NCI-H2029 treated with DMSO at 0.1 percent for 48 hours (cell line): ENCODE data around the gene ABCB1.
"Not testable (repeated sequence)": the region's sequence is repeated elsewhere in the genome, so short reads cannot be mapped to it uniquely, and the experiment has no call there.

Experiments used
- DNase-seq: peaks from one replicate; lab custom pipeline; 2025; lab: John Stamatoyannopoulos, UW

Gene ABCB1

GRCh38 chr7:87575521-87575920 is 25.2 kb downstream of the ABCB1 start:
- DNase-seq, result no peak

- DNase-seq, result no peak
Observed at GRCh38 chr7:87574630-87575029, 26.1 kb downstream of the ABCB1 start.

- DNase-seq, result not testable (repeated sequence)
Observed at GRCh38 chr7:87572513-87572912, 28.2 kb downstream of the ABCB1 start.

DNA sequence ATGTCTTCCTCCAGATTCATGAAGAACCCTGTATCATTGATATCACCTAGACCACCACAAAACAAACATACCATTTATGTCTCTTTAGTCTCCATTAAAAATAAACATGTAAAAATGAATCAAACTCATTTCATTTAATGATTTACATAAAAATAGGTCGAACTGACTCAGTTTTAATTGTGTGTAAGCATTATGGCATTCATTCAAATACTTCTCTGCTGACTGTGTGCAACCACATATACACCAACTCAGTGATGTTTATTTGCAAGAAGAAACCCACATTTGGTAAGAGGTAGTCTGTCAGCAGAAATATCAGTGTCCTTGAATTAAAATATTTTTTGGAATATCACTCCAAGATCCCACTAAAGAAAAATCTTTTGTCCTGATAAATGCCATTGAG is 30.5 kb downstream of the ABCB1 start:
- DNase-seq, result no peak

- DNase-seq, result no peak
Observed at GRCh38 chr7:87567052-87567451, 33.6 kb downstream of the ABCB1 start.

DNA sequence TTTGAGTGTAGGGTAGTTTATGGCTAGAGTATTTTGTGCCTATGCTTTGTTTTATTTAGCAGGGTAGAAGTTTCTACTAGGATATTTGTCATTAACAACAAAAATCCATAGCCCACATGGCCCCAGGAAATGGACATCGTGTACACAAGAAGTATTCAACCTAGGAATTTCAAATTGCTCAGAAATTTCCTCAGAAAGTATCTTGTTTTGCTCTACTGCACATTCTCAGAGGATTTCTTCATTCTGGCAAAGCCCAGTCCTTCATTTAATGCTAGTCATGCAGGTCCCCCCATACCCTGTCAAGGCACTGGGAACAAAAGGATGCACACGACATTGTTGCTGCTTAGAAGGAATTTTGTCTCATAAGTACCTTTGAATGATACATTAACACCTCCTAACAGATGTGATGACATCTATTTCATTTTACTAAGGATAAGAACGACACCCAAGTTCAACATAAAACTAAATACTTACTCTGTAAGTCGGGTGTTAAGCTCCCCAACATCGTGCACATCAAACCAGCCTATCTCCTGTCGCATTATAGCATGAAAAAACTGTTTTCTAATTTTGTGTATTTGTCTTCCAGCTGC is 34.3 kb downstream of the ABCB1 start:
- no peak for DNase-seq

- no peak for DNase-seq
Observed at GRCh38 chr7:87565877-87566276, 34.8 kb downstream of the ABCB1 start.

DNA sequence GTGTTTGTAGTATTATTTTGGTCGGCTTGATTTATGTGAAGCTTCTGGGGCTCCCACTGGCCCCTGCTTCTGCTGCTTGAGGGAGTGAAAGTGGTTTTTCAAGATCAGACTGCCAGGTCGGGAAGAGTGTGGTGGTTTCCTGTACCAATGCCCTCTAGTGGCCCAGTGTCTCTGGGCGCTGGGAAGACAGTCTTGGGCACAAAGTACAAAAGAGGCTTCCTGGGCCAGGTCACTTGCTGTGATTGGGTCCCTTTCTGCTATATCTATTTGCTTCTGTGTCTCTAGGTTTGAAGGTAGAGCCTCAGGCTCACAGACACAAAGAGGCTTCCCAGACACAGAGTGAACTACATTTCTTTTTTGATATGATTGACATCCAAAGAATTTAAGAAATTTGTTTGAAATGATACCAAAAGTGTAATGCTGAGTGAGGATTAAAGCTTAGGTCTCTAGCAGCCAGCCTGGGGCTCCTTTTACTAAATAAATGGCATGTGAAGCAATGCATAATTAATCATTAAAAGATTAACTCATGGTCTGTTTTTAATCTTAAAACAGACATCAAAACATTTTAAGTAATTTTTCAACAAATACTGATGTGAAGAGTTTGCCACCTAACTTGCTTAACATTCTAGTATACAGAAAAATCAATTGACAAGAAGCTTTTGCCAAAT is 36.3 kb downstream of the ABCB1 start:
- no peak for DNase-seq

DNA sequence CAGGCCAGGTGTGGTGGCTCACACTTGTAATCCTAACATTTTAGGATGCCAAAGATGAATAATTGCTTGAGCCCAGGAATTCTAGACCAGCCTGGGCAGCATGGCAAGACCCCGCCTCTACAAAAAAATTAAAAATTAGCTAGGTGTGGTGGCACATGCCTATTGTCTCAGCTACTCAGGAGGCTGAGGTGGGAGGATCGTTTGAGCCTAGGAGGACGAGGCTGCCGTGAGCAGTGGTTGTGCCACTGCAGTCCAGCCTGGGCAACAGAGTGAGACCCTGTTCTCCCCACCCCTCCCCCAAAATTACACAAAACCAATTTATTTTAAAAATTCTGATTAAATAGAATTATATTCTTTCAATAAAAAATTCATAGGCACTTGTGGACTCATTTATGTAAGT is 39.0 kb downstream of the ABCB1 start:
- no peak for DNase-seq

GRCh38 chr7:87561102-87561501 is 39.6 kb downstream of the ABCB1 start:
- no peak for DNase-seq

- DNase-seq, result no peak
Observed at GRCh38 chr7:87552351-87552900, 48.3 kb downstream of the ABCB1 start.

DNA sequence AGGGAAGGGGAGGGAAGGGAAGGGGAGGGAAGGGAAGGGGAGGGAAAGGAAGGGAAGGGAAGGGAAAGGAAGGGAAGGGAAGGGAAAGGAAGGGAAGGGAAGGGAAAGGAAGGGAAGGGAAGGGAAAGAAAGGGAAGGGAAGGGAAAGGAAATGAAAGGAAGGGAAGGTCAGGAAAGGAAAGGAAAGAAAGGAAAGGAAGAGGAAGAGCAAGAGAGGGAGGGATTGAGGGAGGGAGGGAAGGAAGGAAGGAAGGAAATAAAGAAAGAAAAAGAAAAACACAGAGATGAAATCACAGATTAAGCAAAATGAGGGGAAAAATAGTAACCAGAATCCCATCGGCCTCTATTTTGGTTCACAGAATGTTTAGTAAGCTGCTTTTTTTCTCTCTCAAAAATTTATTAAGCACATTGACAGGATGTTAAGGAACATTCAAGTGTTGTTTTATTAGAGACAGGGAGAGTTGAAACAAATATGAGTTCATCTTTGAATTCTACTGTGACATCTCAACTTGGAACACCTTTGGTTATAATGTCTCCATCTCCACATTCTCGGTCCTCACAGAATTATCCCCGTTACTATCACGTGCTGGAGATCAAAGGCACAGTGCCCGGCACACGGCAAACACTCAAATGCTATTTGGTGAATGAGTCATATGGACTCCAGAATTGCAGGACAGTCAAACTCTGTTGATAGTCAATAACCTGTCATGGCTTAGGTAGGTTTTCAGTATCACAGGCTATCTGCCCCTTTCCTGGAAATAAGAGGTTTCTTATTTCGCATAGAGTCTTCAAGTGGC is 52.4 kb downstream of the ABCB1 start:
- no peak for DNase-seq

GRCh38 chr7:87545760-87546159 is 54.9 kb downstream of the ABCB1 start:
- no peak for DNase-seq

- no peak for DNase-seq
Observed at GRCh38 chr7:87543623-87544022, 57.1 kb downstream of the ABCB1 start.

DNA sequence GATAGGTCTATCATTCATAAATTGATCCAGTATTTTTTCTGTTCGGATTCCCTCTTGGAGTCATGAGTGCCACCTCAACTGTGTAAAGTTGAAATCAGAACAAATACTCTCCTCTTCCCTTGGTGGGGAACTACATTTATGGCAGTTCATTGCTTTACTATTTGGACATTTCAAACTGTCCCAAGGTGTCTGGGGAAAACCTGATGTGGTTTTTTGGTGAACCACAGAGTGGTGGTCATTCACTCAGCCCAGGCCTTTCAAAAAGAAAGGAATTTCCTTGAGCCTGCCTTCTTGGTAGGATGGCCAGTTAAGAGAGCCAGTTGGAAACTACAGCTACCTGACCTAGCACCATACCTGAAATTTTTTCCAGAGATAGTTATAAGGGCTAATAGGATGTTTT is 59.0 kb downstream of the ABCB1 start:
- DNase-seq, result no peak

DNA sequence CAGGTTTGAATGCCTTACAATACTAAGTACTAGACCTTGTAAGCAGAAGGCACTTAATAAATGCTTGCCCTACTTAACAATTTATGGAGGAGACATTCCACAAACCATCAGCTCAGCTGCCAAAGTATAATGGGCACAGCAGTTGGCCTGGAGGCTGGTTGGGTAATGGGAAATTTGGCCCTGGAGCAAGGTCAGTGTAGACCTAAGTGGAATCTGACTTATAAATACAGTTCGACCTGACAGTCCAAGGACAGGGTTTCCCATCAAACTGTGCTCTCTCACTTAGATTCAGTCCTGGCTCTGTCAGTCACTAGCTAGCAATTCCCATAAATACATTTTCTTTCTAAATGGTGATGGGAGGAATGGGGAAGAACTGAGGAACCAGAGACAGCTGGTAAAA is 62.6 kb downstream of the ABCB1 start:
- no peak for DNase-seq

- DNase-seq, result no peak
Observed at GRCh38 chr7:87534072-87534471, 66.6 kb downstream of the ABCB1 start.

GRCh38 chr7:87530126-87530525 is 70.6 kb downstream of the ABCB1 start:
- DNase-seq, result no peak

GRCh38 chr7:87528730-87529129 is 72.0 kb downstream of the ABCB1 start:
- DNase-seq, result no peak

DNA sequence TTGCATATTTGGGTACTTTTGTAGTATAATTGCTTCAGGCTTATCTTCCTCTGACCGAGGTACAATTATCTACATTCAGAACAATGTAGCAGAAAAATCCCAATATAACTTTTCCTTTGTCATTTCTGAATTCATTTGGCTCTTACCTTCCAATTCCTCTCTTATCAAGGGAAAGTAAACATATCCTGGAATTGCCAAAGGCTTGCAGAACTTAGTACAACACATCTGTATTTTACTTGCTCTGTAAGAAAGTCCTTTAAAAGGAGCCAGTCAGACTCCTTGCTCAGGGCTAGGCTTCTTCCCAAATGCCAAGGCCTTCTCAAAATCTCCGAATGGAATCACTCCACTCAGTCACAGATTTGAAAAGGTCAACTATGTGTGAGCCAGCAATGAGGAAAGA is 81.9 kb downstream of the ABCB1 start:
- no peak for DNase-seq

GRCh38 chr7:87517891-87518290 is 82.8 kb downstream of the ABCB1 start:
- DNase-seq, result no peak

DNA sequence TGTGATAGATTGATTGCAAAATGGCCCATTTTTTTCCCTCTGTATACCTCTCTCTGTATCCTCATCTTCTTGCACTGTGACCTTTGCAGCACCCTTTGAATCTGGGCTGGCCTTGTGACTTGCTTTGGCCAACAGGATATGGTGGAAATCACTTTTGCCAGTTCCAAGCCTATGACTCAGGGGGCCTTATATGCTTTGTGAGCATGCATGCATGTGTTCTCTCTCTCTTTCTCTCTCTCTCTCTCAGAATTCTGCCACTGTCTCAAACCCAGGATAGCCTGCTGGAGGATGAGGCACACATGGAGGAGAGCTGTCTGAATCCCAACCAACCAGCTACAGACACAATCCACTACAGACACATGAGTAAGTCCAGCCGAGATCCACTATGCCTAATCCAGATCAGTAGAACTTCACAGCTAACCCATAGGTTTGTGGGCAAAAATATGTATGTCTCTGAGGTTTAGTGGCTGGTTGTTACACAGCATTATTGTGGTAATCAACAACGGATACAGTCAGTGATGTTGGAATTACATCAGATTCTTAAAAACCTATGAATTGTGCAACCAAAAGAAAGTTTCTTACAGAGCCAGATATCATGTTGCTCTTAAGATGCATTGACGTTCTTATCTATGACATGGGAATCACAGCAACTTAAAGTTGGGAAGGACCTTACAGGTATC is 83.4 kb downstream of the ABCB1 start:
- no peak for DNase-seq
